IPS-18a (cell line): ENCODE data around the gene FSD1L.

Experiments
- H3K27ac ChIP-seq: one replicate; pipeline ENCODE4 v1.5.1; 2013; ENCODE audit warnings: low read length
- H3K27me3 ChIP-seq: one replicate; pipeline ENCODE4 v1.6.1; 2013; ENCODE audit warnings: mild to moderate bottlenecking, low read length; ENCODE audit not compliant: control insufficient read depth, insufficient read depth
- H3K36me3 ChIP-seq: one replicate; pipeline ENCODE4 v1.6.1; 2013; ENCODE audit warnings: low read depth, low read length; ENCODE audit not compliant: control insufficient read depth
- H3K4me1 ChIP-seq: one replicate; pipeline ENCODE4 v1.6.1; 2013; ENCODE audit warnings: low read depth, low read length; ENCODE audit not compliant: control insufficient read depth
- H3K4me3 ChIP-seq: one replicate; pipeline ENCODE4 v1.5.1; 2013; ENCODE audit warnings: low read length
- H3K9ac ChIP-seq: one replicate; pipeline ENCODE4 v1.6.1; 2013; ENCODE audit warnings: mild to moderate bottlenecking, low read length, moderate library complexity
- H3K9me3 ChIP-seq: one replicate; pipeline ENCODE4 v1.6.1; 2013; ENCODE audit warnings: low read depth, low read length; ENCODE audit not compliant: control insufficient read depth

The FSD1L gene

DNA sequence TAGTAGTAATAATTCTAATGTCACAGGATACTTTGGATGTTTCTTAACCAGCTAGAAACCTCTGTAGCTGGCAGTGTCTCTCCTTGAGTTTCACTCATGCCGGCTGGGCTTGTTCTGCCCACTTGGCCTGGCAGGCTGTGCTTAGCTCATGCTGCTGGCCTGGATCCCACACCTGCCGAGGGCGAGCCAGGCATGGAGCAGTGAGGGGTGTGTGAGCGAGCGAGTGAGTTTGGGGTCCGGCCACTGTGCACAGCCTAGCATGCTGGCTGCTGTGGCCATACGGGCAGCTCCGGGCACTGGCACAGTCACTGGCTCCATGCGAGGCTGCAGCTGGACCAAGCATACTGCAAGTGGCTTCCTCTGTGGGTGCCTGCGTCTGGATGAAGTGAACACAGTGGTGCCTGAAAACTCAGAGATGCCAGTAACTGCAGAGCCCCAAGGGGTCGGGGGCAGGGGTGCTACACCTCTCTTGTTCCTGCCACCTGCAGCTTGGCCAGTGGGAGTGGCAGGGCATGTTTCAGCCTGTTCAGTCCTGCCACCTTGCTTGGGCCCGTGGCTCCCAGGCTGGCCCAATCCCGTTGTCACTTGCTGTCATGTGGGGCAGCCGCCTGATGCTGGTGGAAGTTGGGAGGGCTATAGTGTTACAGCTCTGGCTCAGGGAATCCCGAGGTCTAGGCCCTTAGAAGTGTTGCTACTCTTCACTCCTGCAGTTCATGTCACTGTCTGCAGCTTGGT, 9.9 kb downstream of the FSD1L start:
- Histone ChIP-seq H3K36me3 (no peaks in the 10 kb centered on the region), H3K9ac (no peak overlapping the region), H3K27ac (no peak overlapping the region), H3K4me3 (no peak overlapping the region), H3K4me1 (no peaks in the 10 kb centered on the region), H3K27me3 (no peaks in the 10 kb centered on the region), H3K9me3 (no peaks in the 10 kb centered on the region)

DNA sequence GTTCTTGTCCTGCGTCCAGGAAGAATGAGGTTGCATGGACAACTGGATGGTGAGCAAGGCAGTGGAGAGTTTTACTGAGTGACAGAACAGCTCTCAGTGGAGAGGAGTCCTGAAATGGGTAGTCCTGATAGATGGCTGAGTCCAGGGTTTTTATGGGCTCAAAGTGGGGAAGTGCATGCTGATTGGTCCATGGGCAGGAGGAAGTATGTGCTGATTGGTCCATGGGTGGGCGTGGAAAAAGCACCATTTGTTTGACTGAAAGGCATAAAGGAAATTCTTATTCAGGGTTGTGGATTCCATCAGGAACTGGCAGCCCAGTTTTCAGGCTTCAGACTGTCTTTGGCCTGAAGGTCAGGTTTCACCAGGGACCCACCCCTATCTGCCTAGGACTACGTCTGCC, 10.6 kb downstream of the FSD1L start:
- Histone ChIP-seq H3K36me3 (no peaks in the 10 kb centered on the region), H3K9me3 (no peaks in the 10 kb centered on the region), H3K9ac (no peak overlapping the region), H3K27ac (no peak overlapping the region), H3K27me3 (no peaks in the 10 kb centered on the region), H3K4me3 (no peak overlapping the region), H3K4me1 (no peaks in the 10 kb centered on the region)

DNA sequence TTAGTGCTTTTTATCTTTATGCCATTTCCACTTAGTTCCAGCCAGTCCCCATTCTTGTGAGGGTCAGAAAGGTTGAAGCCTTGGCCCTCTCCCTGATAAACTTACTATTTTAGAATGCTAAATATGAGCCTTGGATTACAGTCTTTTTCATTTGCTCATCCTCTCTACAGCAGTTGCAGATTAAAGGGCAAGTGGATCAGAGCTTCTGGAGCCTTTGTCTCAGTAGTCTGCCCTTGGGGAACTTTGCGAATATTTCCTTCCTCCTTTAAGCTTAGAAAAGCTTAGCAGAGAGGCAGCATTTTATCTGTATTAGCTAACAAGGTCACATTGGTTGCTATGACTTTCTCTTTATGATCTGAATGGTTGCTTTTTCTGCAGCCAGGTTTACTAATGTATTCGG, 11.5 kb downstream of the FSD1L start:
- Histone ChIP-seq H3K36me3 (no peaks in the 10 kb centered on the region), H3K4me3 (no peak overlapping the region), H3K9ac (no peak overlapping the region), H3K27me3 (no peaks in the 10 kb centered on the region), H3K4me1 (no peaks in the 10 kb centered on the region), H3K27ac (no peak overlapping the region), H3K9me3 (no peaks in the 10 kb centered on the region)

DNA sequence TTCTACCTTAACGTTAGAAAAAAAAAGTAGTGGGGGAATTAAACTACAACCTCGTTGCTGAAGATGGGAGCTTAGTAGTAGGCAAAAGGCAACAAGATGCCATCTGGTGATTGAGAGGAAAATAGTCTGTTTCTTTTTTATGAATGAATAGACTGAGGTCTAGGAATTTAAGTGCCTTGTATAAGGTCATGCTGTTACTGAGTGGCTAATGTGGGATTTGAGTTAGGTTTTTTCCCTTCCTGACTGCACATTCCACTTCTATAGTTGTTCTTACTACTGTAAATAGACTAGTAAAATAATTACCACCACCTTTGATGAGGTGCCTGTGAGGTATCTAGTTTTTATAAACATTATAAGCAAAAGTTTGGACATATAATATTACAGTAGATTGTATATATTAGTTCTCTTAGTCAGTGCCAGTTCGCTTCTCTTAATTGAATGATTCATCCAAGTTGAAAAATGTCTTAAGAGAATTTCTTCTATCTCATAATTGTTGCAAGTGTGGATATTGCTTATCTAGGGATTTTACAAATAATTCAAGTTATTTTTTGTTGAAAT, 19.1 kb downstream of the FSD1L start:
- no peaks in the 10 kb centered on the region for H3K27me3 ChIP-seq
- no peaks in the 10 kb centered on the region for H3K4me1 ChIP-seq
- H3K9ac ChIP-seq = no peak overlapping the region
- no peak overlapping the region for H3K4me3 ChIP-seq
- H3K9me3 ChIP-seq = no peaks in the 10 kb centered on the region
- H3K36me3 ChIP-seq = peaks cover 26% of the 10 kb centered on the region
- H3K27ac ChIP-seq = no peak overlapping the region

DNA sequence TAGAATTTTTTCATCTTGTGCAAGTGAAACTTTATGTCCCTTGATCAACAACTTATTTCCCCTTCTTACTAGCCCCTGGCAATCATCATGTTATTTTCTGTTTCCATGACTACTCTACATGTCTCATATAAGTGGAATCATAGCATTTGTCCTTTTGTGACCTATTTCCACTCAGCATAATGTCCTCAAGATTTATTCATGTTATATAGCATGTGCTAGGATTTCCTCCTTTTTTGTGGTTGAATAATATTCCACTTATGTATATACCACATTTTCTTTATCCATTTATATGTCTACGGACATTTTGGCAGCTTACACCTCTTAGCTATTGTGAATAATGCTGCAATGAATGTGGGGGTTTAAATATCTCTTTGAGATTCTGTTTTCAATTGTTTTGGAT, 21.0 kb downstream of the FSD1L start:
- no peak overlapping the region for H3K4me3 ChIP-seq
- H3K4me1 ChIP-seq = no peaks in the 10 kb centered on the region
- H3K36me3 ChIP-seq = peaks cover 26% of the 10 kb centered on the region
- no peak overlapping the region for H3K9ac ChIP-seq
- H3K27ac ChIP-seq = no peak overlapping the region
- H3K9me3 ChIP-seq = no peaks in the 10 kb centered on the region
- no peaks in the 10 kb centered on the region for H3K27me3 ChIP-seq

DNA sequence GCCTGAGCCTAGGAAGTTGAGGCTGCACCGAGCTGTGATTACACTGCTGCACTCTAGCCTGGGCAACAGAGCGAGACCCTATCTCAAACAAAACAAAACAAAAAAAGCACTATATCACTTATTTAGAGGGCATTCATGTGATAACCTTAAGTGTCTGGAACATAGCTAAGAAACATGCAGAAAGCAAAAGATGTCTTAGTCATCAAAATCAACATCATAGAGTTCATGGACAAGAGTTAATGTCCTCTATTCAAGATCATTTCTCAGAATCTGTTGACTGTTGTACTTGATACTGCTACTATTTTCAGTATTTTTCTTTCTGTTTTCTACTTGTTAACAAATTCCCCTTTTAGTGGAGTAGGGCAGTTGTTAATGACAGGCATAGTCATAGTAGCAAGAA, 25.4 kb downstream of the FSD1L start:
- Histone ChIP-seq H3K9me3 (no peaks in the 10 kb centered on the region), H3K27ac (no peak overlapping the region), H3K36me3 (peaks cover 7% of the 10 kb centered on the region), H3K4me1 (no peaks in the 10 kb centered on the region), H3K27me3 (no peaks in the 10 kb centered on the region), H3K9ac (no peak overlapping the region), H3K4me3 (no peak overlapping the region)

DNA sequence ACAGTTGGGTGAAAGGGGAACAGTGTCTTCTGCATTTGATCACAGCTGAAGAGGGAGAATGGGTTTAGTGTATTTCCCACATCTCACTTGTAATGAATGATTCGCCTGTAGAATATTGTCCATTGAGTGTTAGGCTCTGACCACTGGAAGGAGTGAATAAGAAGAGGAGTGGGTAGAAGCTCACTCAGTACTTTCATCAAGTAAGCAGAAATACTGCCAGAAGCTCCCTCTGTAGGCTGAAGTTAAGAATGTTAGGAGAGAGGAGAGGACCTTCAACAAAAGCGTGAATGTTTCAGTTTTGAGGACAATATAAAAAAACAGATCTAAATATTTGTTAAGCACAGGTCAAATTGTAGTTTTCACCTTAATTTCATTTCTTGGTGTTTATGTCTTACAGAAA, 27.5 kb downstream of the FSD1L start:
- Histone ChIP-seq H3K36me3 (no peaks in the 10 kb centered on the region), H3K27me3 (no peaks in the 10 kb centered on the region), H3K4me3 (no peak overlapping the region), H3K9ac (no peak overlapping the region), H3K27ac (no peak overlapping the region), H3K9me3 (no peaks in the 10 kb centered on the region), H3K4me1 (no peaks in the 10 kb centered on the region)

DNA sequence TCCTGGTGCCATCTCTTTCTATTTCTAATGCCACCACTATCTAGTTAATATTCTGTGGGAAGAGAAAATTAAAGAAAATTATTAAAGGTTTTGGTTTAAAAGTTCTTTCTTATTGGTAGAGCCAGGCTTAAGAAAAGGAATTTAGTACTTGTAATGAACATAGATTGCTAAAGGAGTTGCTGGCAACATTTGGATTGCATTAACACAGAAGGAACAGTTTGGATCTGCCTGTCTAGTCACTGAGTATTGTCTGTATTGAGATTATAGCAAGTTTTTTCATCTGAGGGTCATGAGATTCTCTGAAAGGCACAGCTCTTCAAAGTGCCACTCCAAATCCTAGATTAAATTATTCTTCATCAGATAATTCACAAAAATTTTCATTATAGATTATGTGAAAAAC, 32.0 kb downstream of the FSD1L start:
- Histone ChIP-seq H3K9me3 (no peaks in the 10 kb centered on the region), H3K4me3 (no peak overlapping the region), H3K4me1 (no peaks in the 10 kb centered on the region), H3K9ac (no peak overlapping the region), H3K36me3 (no peaks in the 10 kb centered on the region), H3K27ac (no peak overlapping the region), H3K27me3 (no peaks in the 10 kb centered on the region)

DNA sequence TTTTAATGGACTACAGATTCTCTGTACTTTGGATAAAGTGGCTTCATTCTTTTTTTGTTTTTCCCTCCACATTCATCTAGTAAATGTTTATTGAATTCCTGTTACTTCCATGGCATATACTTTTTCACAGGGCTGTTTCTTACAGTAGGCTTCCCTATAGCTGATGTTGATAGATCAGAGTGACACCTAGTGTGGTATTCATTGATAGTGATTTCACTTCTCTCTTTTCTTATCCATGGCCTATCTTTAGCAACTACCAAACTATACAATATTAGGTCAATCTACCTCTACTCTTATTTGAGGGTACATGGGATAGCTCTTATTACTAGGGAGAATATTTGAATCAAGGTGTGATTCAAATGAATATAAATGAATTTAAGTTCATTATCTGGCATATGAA, 35.8 kb downstream of the FSD1L start:
- H3K9me3 ChIP-seq = no peaks in the 10 kb centered on the region
- no peak overlapping the region for H3K27ac ChIP-seq
- H3K4me1 ChIP-seq = no peaks in the 10 kb centered on the region
- H3K36me3 ChIP-seq = peaks cover 6% of the 10 kb centered on the region
- H3K27me3 ChIP-seq = no peaks in the 10 kb centered on the region
- H3K4me3 ChIP-seq = no peak overlapping the region
- H3K9ac ChIP-seq = no peak overlapping the region

DNA sequence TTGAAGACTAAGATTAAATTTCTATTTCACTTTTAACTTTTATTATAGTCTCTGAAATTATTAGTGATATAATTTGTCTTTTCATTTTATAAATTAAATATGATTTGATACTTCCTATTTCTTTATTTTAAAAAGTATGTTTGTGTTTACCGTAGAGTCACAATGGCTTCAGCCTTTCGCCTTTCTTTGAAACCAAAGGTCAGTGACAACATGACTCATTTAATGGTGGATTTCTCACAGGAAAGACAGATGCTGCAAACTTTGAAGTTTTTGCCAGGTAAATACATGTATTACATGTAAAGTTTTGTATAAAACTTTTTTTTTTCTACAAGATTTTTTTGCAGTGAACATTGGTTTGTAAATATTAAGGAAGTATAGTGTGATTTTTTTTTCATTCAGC, 36.4 kb downstream of the FSD1L start:
- no peak overlapping the region for H3K27ac ChIP-seq
- no peaks in the 10 kb centered on the region for H3K4me1 ChIP-seq
- no peaks in the 10 kb centered on the region for H3K27me3 ChIP-seq
- H3K9me3 ChIP-seq = no peaks in the 10 kb centered on the region
- H3K36me3 ChIP-seq = peaks cover 6% of the 10 kb centered on the region
- H3K9ac ChIP-seq = no peak overlapping the region
- no peak overlapping the region for H3K4me3 ChIP-seq

DNA sequence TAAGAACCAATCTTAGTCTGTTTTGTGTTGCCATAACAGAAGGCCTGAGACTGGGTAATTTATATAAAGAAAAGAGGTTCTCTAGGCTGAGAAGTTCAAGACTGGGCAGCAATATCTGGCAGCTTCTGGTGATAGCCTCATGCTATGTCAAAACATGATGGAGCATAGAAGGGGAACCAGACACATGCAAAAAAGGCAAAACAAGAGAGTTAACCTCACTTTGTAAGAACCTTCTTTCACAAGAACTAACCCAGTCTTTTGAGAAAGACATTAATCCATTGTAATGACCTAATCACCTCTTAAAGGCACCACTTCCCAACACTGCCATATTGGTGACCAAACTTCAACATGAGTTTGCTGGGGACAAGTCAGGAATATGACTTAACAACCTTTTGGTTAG, 37.3 kb downstream of the FSD1L start:
- H3K9me3 ChIP-seq = no peaks in the 10 kb centered on the region
- H3K4me1 ChIP-seq = no peaks in the 10 kb centered on the region
- no peak overlapping the region for H3K27ac ChIP-seq
- no peaks in the 10 kb centered on the region for H3K27me3 ChIP-seq
- peaks cover 6% of the 10 kb centered on the region for H3K36me3 ChIP-seq
- no peak overlapping the region for H3K9ac ChIP-seq
- H3K4me3 ChIP-seq = no peak overlapping the region

DNA sequence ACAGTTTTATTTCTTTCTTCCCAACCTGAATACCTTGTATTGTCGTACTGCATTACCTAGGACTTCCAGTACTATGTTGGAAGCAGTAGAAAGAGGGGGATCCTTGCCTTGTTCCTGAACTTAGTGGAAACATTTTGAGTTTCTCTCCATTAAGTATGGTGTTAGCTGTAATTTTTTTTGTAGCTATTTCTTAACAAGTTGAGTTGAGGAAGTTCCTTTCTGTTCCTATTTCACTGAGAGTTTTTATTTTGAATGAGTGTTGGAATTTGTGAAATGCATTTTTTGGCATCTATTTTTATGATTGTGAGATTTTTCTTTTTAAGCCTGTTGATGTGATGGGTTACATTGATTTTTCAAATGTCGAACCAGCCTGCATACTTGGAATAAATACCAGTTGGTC, 49.0 kb downstream of the FSD1L start:
- Histone ChIP-seq H3K9ac (no peak overlapping the region), H3K4me3 (no peak overlapping the region), H3K27me3 (no peaks in the 10 kb centered on the region), H3K4me1 (no peaks in the 10 kb centered on the region), H3K36me3 (no peaks in the 10 kb centered on the region), H3K27ac (no peak overlapping the region), H3K9me3 (no peaks in the 10 kb centered on the region)
